Measurements from ENCODE around the gene CA10. TPM values are rescaled to one million over a fixed set of nuclear protein-coding genes. Genes with fewer than 3 reads are reported as not detected.

Gene CA10
- total RNA-seq, 6 experiments from 2014 or later, result not detected

DNA sequence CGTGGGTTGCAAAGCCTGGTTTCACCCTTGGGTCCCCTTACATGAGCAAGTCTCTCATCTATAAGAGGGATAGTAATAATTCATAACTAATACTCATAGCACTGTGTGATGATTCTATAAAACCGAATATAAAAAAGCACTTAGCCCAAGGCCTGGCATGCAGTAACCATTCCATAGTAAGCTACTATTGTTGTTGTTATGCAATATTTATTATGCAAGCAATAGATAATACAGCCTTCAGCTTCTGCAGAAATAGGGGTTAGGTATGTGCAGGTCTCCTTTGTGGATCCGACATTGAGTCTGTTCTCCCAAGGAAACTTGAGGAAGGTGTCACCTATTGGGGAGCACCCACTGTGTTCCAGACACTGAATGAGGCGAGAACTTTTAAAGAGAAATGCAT, 497.1 kb downstream of the CA10 start:
- TF ChIP-seq POLR2A (IDR thresholded peaks at IDR 0.05), result no peak
- TF ChIP-seq, protein P1, sequence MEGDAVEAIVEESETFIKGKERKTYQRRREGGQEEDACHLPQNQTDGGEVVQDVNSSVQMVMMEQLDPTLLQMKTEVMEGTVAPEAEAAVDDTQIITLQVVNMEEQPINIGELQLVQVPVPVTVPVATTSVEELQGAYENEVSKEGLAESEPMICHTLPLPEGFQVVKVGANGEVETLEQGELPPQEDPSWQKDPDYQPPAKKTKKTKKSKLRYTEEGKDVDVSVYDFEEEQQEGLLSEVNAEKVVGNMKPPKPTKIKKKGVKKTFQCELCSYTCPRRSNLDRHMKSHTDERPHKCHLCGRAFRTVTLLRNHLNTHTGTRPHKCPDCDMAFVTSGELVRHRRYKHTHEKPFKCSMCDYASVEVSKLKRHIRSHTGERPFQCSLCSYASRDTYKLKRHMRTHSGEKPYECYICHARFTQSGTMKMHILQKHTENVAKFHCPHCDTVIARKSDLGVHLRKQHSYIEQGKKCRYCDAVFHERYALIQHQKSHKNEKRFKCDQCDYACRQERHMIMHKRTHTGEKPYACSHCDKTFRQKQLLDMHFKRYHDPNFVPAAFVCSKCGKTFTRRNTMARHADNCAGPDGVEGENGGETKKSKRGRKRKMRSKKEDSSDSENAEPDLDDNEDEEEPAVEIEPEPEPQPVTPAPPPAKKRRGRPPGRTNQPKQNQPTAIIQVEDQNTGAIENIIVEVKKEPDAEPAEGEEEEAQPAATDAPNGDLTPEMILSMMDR (IDR thresholded peaks at IDR 0.05), result no peak
- H3K9me3 ChIP-seq, result no peaks in the 10 kb centered on the region
- H3K27me3 ChIP-seq, result no peaks in the 10 kb centered on the region
- ATAC-seq (no peak), DNase-seq (no peak)
- intact Hi-C loops (cut with DNase I), result no loop called here
- no peaks in the 10 kb centered on the region for H3K36me3 ChIP-seq
- 70% methylated on average over 4 of the region's 4 CpGs for WGBS (ENCODE audit: insufficient coverage, low coverage, low lambda C conversion rate, missing lambda C conversion rate)
- H3K27ac ChIP-seq, result no peak overlapping the region
- H3K4me1 ChIP-seq, result no peaks in the 10 kb centered on the region
- H3K4me3 ChIP-seq, result no peak overlapping the region

DNA sequence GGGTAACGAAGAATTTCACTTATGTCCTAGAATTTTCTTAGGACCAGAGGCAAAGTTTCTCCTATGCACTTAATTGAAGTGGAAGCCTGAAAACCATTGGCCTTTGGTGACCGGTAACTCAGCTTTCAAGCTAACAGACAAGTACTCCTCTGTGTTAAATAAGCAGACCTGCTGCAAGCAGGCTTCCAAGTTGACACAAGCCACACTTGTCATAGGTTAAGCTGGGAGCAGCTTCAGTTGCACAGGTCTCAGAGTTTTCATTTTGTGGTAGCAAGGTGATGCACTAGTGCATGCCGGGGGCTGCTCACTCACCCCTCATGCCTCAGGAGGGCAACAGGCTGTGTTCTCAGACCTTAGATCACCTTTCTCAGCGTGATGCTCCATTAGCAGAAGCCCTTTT, 498.2 kb downstream of the CA10 start:
- intact Hi-C loops (cut with DNase I), result no loop called here
- Histone ChIP-seq H3K4me3 (no peak overlapping the region), H3K9me3 (no peaks in the 10 kb centered on the region), H3K27ac (no peak overlapping the region), H3K4me1 (no peaks in the 10 kb centered on the region), H3K36me3 (no peaks in the 10 kb centered on the region), H3K27me3 (no peaks in the 10 kb centered on the region)
- TF ChIP-seq, protein P1 (IDR thresholded peaks at IDR 0.05), result no peak
- no peak for TF ChIP-seq POLR2A (IDR thresholded peaks at IDR 0.05)
- DNase-seq (no peak), ATAC-seq (no peak)
- WGBS (ENCODE audit: insufficient coverage, low coverage, low lambda C conversion rate, missing lambda C conversion rate), result no CpG with 5 or more reads among the region's 4 CpGs

DNA sequence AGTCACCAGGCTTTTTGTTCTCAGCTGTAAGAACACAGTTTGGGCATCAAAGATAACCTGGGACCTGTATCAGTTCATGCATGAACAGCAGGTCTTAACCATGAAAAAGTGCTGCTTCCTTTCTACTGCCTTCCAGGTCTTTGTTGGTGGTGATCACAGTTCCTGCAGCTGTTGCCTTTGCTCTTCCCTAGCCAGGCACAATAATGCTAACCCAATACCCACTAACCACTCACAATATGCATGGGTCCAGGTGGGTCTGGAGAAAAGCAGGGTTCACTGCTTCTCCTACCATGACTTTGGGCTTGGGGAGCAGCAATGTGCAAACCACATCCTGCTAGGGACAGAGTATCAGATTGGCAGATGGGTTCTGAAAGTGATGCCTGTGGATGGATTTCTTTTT, 501.3 kb downstream of the CA10 start:
- intact Hi-C loops (cut with DNase I), result no loop called here
- Histone ChIP-seq H3K4me3 (no peak overlapping the region), H3K27me3 (no peaks in the 10 kb centered on the region), H3K9me3 (no peaks in the 10 kb centered on the region), H3K36me3 (no peaks in the 10 kb centered on the region), H3K27ac (no peak overlapping the region), H3K4me1 (no peaks in the 10 kb centered on the region)
- ATAC-seq (no peak), DNase-seq (no peak)
- no peak for TF ChIP-seq POLR2A (IDR thresholded peaks at IDR 0.05)
- TF ChIP-seq, protein P1 (IDR thresholded peaks at IDR 0.05), result no peak

DNA sequence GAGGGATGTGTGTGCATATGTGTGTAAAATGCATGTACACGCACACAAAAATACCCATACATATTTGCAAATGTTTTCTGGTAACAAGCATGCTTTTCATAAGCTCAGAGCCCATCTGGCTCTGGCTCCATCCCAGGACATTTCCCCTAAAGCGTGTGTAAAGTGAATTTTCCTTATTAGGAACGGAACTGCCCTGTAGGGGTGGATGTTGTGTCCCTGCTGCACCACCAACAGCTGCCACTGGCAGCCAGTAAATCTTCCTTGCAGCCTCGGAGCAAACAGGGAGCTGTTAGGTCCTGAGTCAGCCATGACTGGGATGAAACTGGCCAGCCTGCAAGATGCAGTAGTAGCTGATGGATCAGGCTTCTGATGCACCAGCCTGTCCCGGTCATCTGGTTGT, 504.6 kb downstream of the CA10 start:
- H3K4me1 ChIP-seq, result no peaks in the 10 kb centered on the region
- 35% methylated on average over 5 of the region's 5 CpGs for WGBS (ENCODE audit: insufficient coverage, low coverage, low lambda C conversion rate, missing lambda C conversion rate)
- no peaks in the 10 kb centered on the region for H3K9me3 ChIP-seq
- ATAC-seq, result no peak
- H3K4me3 ChIP-seq, result no peak overlapping the region
- DNase-seq, result no peak
- no peak for TF ChIP-seq POLR2A (IDR thresholded peaks at IDR 0.05)
- TF ChIP-seq, protein P1 (IDR thresholded peaks at IDR 0.05), result no peak
- intact Hi-C loops (cut with DNase I), result no loop called here
- H3K36me3 ChIP-seq, result no peaks in the 10 kb centered on the region
- no peaks in the 10 kb centered on the region for H3K27me3 ChIP-seq
- H3K27ac ChIP-seq, result no peak overlapping the region

DNA sequence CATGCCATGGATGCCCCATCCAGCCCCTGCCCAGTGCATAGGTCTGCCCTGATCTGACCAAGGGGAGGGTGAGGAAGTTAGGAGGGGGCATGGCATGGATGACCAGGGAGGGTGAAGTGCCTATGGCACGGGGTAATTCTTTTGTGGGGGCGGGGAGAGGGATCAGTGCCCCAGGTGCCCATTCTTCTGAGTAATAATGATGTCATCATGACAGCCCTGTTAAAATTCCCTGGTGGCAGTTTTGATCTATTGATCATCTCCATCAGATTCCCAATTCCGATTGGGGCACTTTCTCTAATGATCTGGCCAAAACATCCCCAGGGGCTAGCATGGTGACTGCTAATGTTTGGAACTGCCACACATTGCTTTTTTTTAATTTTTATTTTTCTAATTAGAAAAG, 506.0 kb downstream of the CA10 start:
- Histone ChIP-seq H3K4me1 (no peaks in the 10 kb centered on the region), H3K27me3 (no peaks in the 10 kb centered on the region), H3K36me3 (no peaks in the 10 kb centered on the region), H3K4me3 (no peak overlapping the region), H3K27ac (no peak overlapping the region), H3K9me3 (no peaks in the 10 kb centered on the region)
- intact Hi-C loops (cut with DNase I), result no loop called here
- TF ChIP-seq, protein P1 (IDR thresholded peaks at IDR 0.05), result no peak
- no peak for TF ChIP-seq POLR2A (IDR thresholded peaks at IDR 0.05)
- WGBS (ENCODE audit: insufficient coverage, low coverage, low lambda C conversion rate, missing lambda C conversion rate), result 50% methylated on average over 1 of the region's 3 CpGs
- ATAC-seq, result no peak
- DNase-seq, result no peak

All from right lobe of liver (tissue), 6 donors.